ENCODE measurements around the gene SLX9. TPM values are rescaled to one million over a fixed set of nuclear protein-coding genes. Genes with fewer than 3 reads are reported as not detected.

The SLX9 gene
- total and polyA plus RNA-seq, 12 donors, result 11.1 to 45.3 (median 23.7) TPM

- WGBS, 4 donors, result 82 to 85% (median 84%) methylated on average over 18 to 32 of the region's 32 CpGs
- DNase-seq, result peak in 1 of 7 donors; percentile 3
- H3K4me3 ChIP-seq, result no peak overlapping the region
- H3K4me1 ChIP-seq (replicated peaks in 1 of 2), result peaks cover 0 to 11% of the 10 kb centered on the region in 2 donors
- no peaks in the 10 kb centered on the region for H3K9me3 ChIP-seq (replicated peaks in 1 of 3)
- H3K27me3 ChIP-seq, result no peaks in the 10 kb centered on the region
- TF ChIP-seq POLR2A (IDR thresholded peaks at IDR 0.05) (no peak), CTCF (IDR thresholded peaks at IDR 0.05) (no peak)
- intact Hi-C loops (cut with DNase I), result no loop called here
- no peaks in the 10 kb centered on the region for H3K36me3 ChIP-seq (replicated peaks in 1 of 2)
- H3K27ac ChIP-seq, result no peak overlapping the region
Observed at GRCh38 chr21:44998621-44999427, 59.0 kb downstream of the SLX9 start.

GRCh38 chr21:44999428-44999971, 59.7 kb downstream of the SLX9 start:
- no peaks in the 10 kb centered on the region for H3K36me3 ChIP-seq (replicated peaks in 1 of 2)
- H3K4me3 ChIP-seq, result no peak overlapping the region
- no peak for DNase-seq
- TF ChIP-seq POLR2A (IDR thresholded peaks at IDR 0.05) (no peak), CTCF (IDR thresholded peaks at IDR 0.05) (no peak)
- intact Hi-C loops (cut with DNase I), result no loop called here
- H3K4me1 ChIP-seq (replicated peaks in 1 of 2), result peaks cover 0 to 11% of the 10 kb centered on the region in 2 donors
- no peaks in the 10 kb centered on the region for H3K9me3 ChIP-seq (replicated peaks in 1 of 3)
- H3K27me3 ChIP-seq, result no peaks in the 10 kb centered on the region
- no peak overlapping the region for H3K27ac ChIP-seq
- WGBS, 4 donors, result 88 to 92% (median 90%) methylated on average over 3 to 17 of the region's 17 CpGs

- H3K27ac ChIP-seq, result no peak overlapping the region
Observed at GRCh38 chr21:44999972-45000636, 60.3 kb downstream of the SLX9 start.

More at GRCh38 chr21:44999972-45000636, 60.3 kb downstream of the SLX9 start:
- Histone ChIP-seq H3K27me3 (no peaks in the 10 kb centered on the region), H3K9me3 (replicated peaks in 1 of 3) (no peaks in the 10 kb centered on the region), H3K36me3 (replicated peaks in 1 of 2) (no peaks in the 10 kb centered on the region), H3K4me3 (no peak overlapping the region), H3K4me1 (replicated peaks in 1 of 2) (peaks cover 0 to 11% of the 10 kb centered on the region in 2 donors)
- intact Hi-C loops (cut with DNase I), result no loop called here
- TF ChIP-seq CTCF (IDR thresholded peaks at IDR 0.05) (no peak), POLR2A (IDR thresholded peaks at IDR 0.05) (no peak)
- DNase-seq, result peak in 3 of 7 donors; percentile 8 to 12 (median 11)
- WGBS, 4 donors, result 83 to 90% (median 87%) methylated on average over 19 to 29 of the region's 29 CpGs
